Measurements from ENCODE around the gene RASA1.

GRCh38 chr5:87347841-87348240 lies 80.2 kb downstream of the RASA1 start:
- TF ChIP-seq CTCF (IDR thresholded peaks at IDR 0.05) (no peak), POLR2A (IDR thresholded peaks at IDR 0.05) (no peak)
